Measurements from ENCODE around the gene PRKG1. TPM values are rescaled to one million over a fixed set of nuclear protein-coding genes. Genes with fewer than 3 reads are reported as not detected.
A peak's percentile ranks its signal among the peaks of the same experiment; 100 is the strongest.

PRKG1 gene
- total RNA-seq, 2 donors from 2014 or later: 17.8 to 31.1 TPM

DNA sequence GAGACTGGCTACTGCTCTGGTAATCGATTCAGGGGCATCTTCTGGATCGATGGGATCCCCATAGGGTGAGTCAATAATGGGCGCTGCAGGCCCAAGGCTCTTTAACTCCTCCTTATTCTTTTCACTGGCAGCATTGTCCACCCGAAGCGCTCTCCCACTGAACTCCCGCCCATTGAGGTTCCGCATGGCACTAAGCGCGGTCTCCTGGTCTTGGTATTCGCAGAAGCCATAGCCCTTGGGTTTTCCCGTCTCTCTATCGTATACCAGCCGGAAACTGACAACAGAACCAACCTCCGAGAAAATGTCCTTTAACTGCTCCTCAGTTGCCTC lies 624.8 kb downstream of the PRKG1 start:
- Histone ChIP-seq H3K4me1 (peaks cover 0 to 52% of the 10 kb centered on the region in 2 donors), H3K27me3 (no peaks in the 10 kb centered on the region), H3K36me3 (no peaks in the 10 kb centered on the region), H3K27ac (peak overlapping the region; percentile 90 to 92), H3K4me3 (peak overlapping the region; percentile 73 to 78), H3K9me3 (no peaks in the 10 kb centered on the region)
- DNase-seq (ENCODE audit: low spot score): no peak
- TF ChIP-seq, protein P1, sequence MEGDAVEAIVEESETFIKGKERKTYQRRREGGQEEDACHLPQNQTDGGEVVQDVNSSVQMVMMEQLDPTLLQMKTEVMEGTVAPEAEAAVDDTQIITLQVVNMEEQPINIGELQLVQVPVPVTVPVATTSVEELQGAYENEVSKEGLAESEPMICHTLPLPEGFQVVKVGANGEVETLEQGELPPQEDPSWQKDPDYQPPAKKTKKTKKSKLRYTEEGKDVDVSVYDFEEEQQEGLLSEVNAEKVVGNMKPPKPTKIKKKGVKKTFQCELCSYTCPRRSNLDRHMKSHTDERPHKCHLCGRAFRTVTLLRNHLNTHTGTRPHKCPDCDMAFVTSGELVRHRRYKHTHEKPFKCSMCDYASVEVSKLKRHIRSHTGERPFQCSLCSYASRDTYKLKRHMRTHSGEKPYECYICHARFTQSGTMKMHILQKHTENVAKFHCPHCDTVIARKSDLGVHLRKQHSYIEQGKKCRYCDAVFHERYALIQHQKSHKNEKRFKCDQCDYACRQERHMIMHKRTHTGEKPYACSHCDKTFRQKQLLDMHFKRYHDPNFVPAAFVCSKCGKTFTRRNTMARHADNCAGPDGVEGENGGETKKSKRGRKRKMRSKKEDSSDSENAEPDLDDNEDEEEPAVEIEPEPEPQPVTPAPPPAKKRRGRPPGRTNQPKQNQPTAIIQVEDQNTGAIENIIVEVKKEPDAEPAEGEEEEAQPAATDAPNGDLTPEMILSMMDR (IDR thresholded peaks at IDR 0.05): no peak

DNA sequence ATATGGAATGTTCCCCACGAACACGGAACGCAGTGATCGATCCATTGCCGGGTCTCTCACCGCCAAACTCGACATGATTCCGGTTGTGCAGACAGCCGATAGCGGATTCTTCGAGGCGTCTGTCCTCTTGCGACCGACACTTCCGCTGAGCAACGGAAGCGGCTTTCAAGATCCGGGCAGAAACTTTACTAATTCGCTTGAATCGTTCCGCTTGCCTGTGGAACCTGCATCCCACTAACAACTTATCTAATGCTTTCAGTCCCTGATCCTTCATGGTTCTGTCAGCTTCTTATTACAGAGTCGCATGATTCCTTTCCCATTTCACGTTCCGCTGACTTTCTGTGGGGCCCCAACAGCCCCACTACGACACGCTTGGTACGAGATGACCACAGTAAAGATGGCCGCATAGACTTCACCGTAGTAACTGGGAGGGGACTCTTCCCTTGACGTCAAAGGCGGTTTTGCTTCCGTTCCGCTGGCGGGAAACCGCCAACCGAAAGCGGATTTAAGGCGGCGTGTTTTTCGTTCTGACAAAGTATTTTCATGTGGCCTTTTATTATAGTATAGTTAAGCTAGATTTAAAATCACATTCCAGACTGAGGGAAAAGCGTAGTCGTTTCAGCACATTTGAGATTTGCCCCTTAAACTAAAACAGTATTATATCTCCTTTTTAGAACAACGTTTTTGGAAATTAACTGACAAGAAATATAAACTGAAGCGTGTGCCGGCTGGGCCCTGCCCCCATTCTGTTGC lies 625.4 kb downstream of the PRKG1 start, which contains the start of gene CSTF2T:
TSS of gene CSTF2T (minus strand) at position 121 of the 753 bp plus-strand sequence. CDS start at position 75, 46 bp downstream.
- no peaks in the 10 kb centered on the region for H3K9me3 ChIP-seq
- H3K27me3 ChIP-seq: no peaks in the 10 kb centered on the region
- peak within 1 kb of the TSS; percentile 90 to 92 for H3K27ac ChIP-seq
- DNase-seq (ENCODE audit: low spot score): peak; percentile 93
- TF ChIP-seq, protein P1 (IDR thresholded peaks at IDR 0.05): no peak
- no peaks in the 10 kb centered on the region for H3K36me3 ChIP-seq
- H3K4me3 ChIP-seq: peak within 1 kb of the TSS; percentile 73 to 78
- H3K4me1 ChIP-seq: peaks cover 0 to 46% of the 10 kb centered on the region in 2 donors

DNA sequence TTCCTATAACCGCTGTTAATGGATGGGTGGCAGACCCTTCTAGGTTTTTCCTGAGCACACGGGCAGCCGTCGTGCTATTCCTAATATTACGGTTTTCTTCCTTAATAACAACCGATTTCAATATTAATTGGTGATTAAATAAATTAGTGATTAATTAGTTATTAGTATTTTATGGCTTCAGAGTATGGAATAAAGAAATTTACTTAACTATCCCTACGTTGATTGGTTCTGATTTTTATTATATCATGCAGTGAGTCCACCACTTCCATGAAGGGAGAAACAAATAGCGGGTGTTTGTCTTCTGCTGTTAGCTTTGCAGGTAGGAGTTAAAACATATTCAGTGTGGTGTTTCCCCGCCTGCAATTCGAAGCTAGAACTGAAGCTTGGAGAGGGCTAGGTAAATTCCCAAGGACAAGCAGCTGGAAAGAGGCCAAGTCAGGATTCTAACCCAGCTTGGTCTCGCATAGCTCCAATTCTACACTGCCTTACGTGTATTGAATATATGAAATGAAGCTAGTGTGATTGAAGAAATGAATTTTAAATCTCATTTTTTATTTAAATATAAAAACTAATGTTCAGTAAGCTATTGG lies 626.0 kb downstream of the PRKG1 start:
- TF ChIP-seq, protein P1 (IDR thresholded peaks at IDR 0.05): no peak
- H3K27me3 ChIP-seq: no peaks in the 10 kb centered on the region
- peaks cover 0 to 40% of the 10 kb centered on the region in 2 donors for H3K4me1 ChIP-seq
- H3K4me3 ChIP-seq: peak overlapping the region; percentile 73 to 78
- H3K27ac ChIP-seq: peak overlapping the region; percentile 90 to 92
- DNase-seq (ENCODE audit: low spot score): no peak
- no peaks in the 10 kb centered on the region for H3K9me3 ChIP-seq
- no peaks in the 10 kb centered on the region for H3K36me3 ChIP-seq

DNA sequence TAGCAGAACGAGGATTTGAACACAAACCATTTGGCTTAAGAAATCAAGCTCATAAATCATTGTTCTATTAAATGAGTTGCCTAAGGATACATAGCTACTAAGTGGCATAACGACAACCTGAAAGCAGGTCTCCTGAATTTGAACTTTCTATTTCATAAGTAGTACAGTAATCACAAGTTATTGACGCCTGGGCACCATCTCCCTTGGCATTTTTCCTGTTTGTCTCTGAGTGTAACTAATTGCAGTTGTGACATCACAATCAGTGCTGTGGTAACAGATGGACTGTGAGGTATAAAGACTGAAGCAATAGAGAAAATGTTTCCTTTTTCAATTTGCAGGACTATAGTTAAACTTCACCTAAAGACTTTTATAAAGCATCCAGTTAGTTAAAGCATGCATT lies 631.5 kb downstream of the PRKG1 start:
- no peaks in the 10 kb centered on the region for H3K27me3 ChIP-seq
- H3K4me1 ChIP-seq: peaks cover 0 to 34% of the 10 kb centered on the region in 2 donors
- DNase-seq (ENCODE audit: low spot score): no peak
- TF ChIP-seq, protein P1 (IDR thresholded peaks at IDR 0.05): no peak
- no peak overlapping the region for H3K27ac ChIP-seq
- H3K9me3 ChIP-seq: no peaks in the 10 kb centered on the region
- no peaks in the 10 kb centered on the region for H3K36me3 ChIP-seq
- H3K4me3 ChIP-seq: no peak overlapping the region

DNA sequence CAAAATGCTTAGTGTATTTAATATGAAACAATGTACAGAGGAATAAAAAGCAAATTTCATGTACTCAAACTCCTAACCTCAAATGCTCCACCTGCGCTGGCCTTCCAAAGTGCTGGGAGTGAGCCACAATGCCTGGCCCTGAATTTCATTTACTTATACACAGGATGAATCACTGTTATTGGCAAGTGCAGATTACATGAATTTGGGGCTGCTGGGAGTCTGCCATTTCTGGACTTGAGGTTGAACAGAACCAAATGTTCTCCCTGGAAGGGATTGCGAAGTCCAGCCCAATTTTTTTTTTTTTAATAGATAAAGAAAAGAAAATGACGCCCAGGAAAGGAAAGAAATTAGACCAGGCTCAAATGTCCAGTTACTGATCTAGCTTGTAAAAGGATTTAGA lies 631.9 kb downstream of the PRKG1 start:
- no peak overlapping the region for H3K4me3 ChIP-seq
- TF ChIP-seq, protein P1 (IDR thresholded peaks at IDR 0.05): no peak
- H3K27ac ChIP-seq: peak overlapping the region; percentile 37 to 49
- H3K36me3 ChIP-seq: no peaks in the 10 kb centered on the region
- H3K27me3 ChIP-seq: no peaks in the 10 kb centered on the region
- peak; percentile 93 for DNase-seq (ENCODE audit: low spot score)
- no peaks in the 10 kb centered on the region for H3K9me3 ChIP-seq
- H3K4me1 ChIP-seq: peaks cover 0 to 34% of the 10 kb centered on the region in 2 donors

All from right atrium auricular region (tissue), 2 donors.